GM21619 (cell line): ENCODE results near the gene CAPN7.
A peak's percentile ranks its signal among the peaks of the same experiment; 100 is the strongest.
"Not testable (repeated sequence)": the region's sequence is repeated elsewhere in the genome, so short reads cannot be mapped to it uniquely, and the experiment has no call there.

Experiments used
- ATAC-seq: cut with Tn5 transposase; IDR thresholded peaks from one replicate; pipeline ENCODE4 v1.9.1; 2021; ENCODE audit not compliant: unreplicated experiment

The CAPN7 gene

DNA sequence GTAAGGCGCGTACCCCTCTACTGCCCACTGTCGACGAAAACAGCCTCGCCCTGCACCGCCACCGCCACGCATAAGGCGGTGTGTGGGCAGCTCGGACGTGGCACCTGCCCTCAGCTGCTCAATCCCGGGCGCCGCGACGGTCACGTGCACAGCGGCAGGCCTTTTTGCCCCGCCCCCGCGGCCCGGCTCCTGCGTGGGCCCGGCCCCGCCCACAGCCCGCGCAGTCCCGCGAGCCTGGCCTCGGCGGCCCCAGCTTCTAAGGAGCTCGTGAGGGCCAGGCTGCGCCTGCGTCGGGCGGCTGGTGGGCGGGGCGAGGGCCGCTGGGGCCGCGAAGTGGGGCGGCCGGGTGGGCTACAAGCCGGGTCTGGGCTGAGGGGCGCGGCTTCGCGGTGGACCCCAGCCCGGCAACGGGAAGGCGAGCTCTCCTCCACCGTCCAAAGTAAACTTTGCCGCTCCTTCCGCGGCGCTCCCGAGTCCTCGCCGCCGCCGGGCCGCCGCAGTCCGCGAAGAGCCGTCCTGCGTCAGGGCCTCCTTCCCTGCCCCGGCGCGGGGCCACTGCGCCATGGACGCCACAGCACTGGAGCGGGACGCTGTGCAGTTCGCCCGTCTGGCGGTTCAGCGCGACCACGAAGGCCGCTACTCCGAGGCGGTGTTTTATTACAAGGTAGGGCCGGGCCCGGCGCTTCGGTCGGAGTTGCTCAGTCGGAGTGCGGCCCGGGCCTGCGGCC lies at the start of gene CAPN7:
Gene CAPN7 (plus strand): TSS at position 313 of the 728 bp plus-strand sequence. CDS start 250 bp downstream, at position 563.
- ATAC-seq, result peak; percentile 81

DNA sequence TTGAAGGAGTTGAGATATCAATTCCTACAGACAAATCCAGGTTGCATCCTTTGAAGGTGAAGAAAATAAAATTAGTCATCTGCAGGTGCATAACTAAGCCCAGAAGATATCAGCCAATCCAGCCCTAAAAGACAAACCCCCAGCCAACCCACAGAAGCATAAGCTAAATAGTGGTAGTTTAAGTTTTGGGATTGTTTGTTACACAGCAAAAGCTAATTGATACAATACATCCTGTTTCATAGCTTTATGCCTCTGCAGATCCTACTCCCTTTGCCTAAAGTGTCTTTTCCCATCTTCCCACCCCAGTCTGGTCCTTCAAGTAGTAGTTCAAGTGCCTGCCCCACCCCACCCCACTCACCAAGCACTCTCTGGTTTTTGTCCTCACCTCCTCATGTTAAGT lies 48.6 kb upstream of the CAPN7 start:
- no peak for ATAC-seq

DNA sequence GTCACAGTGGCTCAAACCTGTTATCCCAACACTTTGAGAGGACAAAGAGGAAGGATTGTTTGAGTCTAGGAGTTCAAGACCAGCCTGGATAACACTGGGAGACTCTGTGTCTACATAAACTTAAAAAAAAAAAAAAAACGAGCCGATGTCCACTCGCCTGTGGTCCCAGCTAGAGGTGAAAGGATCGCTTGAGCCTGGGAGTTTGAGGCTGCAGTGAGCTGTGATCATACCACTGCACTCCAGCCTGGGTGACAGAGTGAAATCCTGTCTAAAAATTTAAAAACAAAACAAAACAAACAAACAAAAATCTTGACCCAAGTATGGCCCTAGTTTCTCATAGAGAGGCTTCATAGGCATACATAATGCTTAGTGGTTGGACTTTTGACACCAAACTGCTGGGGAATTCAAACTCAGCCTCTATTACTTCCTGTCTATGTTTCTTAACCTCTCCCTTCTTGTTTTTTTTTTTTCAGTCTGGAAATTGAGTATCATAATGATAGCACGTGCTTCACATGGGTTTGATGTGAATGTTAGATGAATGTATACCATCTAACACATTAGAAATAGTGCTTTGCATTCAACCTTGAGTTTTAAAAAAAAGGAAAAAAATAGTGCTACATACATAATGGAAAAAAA lies 46.4 kb upstream of the CAPN7 start:
- no peak for ATAC-seq

DNA sequence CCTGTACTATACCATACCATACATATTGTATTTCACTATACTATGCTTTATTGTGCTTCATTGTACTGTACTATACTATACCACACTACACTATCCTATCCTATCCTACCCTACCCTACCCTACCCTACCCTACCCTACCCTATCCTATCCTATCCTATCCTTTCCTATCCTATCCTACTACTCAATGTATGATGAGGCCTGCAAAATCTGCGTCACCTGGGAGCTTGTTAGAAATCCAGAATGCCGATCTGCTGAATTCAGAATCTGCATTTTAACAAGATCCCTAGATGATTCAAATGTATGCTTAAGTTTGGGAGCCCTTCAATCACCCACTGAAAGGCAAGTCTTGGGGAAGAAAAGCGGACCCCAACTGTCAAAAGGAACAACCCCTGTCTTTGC lies 45.4 kb upstream of the CAPN7 start:
- ATAC-seq, result no peak

DNA sequence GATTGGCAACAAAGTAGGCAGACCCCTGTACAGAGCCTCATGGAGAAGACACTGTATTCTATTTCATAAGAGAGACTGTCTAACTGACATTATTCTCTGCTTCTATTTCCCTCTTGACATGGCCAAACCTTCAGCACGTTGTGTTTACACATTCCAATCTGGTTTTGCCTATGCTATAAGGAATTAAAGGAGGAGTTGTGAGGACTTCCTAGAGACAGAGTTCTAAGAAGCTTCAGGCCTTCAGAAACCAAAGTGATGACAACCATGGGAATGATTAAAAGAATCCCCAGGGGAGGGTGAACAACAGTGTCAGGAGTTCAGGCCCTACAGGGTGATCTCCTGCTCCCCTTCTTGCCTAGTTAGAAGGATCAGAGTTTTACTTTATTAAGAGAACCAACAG lies 44.9 kb upstream of the CAPN7 start:
- ATAC-seq, result no peak

DNA sequence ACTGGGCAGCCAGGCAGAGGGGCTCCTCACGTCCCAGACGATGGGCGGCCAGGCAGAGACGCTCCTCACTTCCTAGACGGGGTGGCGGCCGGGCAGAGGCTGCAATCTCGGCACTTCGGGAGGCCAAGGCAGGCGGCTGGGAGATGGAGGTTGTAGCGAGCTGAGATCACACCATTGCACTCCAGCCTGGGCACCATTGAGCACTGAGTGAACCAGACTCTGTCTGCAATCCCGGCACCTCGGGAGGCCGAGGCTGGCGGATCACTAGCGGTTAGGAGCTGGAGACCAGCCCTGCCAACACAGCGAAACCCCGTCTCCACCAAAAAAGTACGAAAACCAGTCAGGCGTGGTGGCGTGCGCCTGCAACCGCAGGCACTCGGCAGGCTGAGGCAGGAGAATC lies 42.4 kb upstream of the CAPN7 start:
- ATAC-seq, result not testable (repeated sequence)

DNA sequence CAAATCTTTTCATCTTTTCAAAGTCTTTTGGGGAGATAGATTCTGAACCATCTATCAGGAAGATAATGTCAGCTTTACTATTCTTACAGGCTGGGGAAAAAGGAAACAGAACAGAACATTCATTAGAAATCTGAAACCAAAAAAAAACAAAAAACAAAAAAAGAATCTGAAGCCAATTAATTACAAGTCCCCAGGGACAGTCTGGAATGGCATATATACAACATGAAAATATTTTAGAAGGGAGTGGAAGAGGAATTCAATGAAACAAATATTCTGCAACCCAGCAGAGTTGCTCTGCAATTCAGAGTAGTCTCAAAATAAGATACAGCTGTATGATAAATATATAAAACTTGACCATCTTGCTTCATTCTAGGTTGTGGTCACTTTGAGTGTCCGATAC lies 41.7 kb upstream of the CAPN7 start:
- ATAC-seq, result no peak

DNA sequence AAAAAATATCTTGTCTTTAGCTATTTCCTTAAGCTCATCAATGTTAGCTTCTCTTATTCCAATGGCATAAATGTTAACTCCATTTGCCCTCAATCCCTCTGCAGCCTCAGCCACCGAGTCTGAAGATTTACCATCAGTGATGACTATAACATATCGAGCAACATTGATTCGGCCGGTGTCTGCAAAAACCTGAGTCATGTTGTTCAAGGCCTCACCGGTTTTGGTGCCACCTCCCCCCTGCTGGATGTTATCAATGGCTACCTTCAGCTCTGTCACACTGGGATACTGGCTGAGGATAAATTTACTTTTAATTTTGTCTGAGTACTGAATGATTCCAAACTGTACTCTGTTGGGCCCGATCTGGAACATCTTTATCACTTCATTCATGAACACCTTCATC lies 41.0 kb upstream of the CAPN7 start:
- ATAC-seq, result no peak

DNA sequence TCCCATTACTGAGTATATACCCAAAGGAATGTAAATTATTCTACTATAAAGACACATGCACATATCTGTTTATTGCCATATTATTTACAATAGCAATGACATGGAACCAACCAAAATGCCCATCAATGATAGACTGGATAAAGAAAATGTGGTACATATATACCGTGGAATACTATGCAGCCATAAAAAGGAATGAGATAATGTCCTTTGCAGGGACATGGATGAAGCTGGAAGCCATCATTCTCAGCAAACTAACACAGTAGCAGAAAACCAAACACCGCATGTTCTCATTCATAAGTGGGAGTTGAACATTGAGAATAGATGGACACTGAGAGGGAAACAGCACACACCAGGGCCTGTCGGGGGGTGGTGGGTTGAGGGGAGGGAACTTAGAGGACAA lies 39.7 kb upstream of the CAPN7 start:
- ATAC-seq, result not testable (repeated sequence)

DNA sequence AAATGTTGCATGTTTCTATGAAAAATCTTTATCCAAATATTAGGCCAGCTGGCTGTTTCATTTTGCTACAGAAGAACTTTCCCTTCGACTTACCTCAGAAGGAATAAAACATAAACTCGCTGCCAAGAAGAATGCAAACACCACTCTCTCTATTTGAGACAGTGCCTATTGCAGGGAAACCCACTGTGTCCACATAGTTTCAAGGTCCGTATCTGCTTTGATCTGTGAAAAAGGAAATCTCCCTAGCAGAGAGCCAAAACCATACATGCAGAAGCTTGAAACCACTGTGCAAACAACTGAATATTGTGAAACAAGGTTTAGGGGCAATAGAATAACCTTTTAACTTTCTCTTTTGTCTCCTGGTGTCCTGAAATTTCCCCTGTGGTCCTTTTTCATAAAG lies 35.0 kb upstream of the CAPN7 start:
- ATAC-seq, result peak; percentile 89

DNA sequence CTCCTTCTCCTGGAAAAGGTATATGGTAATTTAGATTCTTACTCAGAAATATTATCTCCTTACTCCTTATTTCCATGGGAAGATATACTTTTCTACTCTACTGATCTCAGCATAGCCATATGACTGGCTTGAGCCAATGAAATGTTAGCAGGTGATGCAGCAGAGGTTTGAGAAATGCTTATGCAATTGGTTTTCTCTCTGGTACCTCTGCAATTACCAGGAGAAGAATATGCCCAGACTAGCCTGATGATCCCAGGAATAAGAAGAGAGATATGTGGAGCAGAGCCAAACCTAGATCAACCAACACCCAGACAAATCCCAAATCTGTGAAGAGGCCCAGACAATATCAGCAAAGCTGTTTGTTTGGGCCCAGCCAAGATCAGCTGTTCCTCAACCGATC lies 33.2 kb upstream of the CAPN7 start:
- no peak for ATAC-seq

DNA sequence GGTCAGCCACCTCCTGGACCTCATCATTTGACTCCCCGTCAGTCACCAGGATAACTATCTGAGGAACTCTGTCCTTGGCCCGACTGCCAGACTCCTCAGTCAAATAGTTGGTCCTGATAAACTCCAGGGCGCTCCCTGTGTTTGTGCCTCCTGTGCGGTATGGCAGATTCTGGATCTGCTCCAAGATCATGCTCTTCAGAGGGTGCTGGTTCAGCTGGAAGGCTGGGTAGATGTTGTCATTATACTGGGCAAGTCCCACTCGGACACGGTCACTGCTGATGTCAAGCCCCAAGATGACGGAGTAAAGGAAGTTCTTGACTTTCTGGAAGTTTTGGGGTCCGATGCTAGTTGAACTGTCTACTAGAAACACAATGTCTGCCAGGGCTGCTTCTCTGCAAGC lies 31.1 kb upstream of the CAPN7 start:
- no peak for ATAC-seq

DNA sequence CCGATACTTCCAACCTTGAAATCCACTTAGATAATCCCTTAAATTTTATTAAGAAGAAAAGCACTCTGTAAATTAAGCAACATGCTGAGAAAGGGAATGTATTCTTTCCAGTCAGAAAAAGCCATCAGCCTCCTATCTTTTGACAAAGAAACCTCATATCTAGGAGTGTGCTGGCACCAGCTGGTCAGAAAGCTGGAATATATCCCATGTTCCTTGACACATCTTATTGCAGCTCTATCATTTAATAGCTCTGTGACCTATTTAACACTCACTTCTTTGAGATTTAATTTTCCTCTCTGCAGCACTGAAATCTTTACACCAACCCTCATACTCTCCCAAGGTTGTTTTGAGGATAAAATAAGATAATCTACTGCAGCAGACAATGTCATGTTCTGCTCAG lies 30.4 kb upstream of the CAPN7 start:
- ATAC-seq, result no peak

DNA sequence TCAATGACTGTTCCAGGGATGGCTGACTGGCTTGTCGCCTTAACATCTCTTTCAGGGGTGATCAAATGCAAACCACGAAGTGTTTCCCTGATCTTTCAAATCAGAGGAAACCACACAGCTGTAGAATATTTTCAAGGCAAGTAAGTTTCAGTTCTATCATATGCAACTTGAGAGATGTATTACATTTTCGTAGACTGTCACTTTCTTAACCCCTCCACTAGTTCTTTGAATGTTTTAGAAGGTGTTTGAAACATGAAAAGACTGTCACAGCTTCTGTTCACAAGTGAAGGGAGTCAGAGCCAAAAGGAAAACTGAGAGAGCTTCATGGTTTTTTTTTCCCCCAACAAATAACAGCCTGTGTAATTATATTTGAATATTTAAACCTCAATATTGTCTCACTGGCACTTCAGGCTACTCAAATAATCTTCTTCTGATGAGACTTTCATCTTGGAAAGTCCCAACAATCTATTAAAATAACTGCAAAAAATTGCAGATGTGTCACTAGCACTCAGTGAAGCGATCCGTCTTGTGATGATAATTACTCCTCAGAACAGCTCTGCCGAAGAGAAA lies 25.9 kb upstream of the CAPN7 start:
- peak; percentile 70 for ATAC-seq

DNA sequence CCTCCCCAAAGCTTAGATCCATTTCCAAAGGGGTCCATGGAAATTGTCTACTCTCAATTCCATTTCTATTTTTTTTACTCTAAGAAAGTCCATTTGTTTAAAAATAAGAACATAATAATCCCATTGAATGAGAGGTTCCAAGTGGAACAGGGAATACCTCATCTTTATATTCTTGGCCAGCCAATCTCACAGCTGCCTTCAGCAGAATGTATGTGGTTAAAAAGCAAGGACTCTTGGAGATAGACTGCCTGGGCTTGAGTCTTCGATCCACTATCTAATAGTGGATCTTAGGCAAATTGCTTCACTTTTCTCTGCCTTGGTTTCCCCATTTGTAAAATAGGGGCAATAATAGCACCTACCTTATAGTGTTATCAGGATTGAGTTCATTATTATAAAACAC lies 24.5 kb upstream of the CAPN7 start:
- ATAC-seq, result no peak

DNA sequence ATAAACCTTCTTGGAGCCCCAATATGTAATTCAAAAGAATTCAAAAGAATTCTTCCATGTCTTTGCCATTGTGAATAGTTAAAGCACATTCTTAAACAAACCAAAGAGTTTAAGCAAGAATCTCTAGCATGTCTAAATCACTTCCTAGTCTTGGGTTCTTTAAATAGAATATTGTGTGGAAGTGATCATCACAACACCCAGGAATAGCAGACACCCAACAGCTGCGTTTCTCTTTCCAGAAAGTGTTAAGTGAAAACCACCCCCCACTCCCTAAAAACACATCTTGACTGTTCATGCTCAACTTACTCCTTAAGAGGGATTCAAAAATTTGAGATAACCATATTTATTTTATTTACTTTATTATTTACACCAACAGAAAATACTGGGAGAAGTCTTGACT lies 24.1 kb upstream of the CAPN7 start:
- no peak for ATAC-seq

DNA sequence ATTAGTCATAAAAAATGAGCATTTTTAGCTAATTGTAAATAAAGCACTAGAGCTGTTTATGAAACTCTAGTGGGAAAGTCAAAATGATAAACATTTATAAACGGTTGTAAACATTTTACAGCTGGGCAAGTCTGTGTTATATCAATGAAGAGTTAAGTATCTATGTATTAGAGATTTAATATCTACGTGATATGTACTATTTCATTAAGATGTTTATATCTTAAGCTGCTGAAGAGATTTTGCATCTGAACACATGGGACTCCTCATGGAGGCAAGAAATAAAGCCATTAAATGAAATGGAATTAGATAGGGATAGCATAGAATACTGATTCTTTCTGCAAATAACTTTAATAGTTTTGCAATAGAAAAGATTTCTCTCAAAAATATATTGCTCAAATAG lies 23.0 kb upstream of the CAPN7 start:
- no peak for ATAC-seq

DNA sequence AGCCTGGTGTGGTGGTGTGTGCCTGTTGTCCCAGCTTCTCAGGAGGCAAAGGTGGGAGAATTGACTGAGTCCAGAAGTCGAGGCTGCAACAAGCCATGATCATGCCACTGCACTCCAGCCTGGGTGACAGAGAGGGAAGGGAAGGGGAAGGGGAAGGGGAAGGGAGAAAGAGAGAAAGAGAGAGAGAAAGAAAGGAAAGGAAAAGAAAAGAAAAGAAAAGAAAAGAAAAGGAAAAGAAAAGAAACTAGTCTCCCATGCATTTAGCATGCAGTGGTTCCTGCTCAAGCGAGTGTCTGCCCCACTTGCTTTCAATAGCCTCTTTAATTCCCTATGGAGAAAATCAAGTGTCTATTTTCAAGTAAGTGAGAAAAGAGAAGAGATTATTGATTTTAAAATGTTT lies 20.6 kb upstream of the CAPN7 start:
- no peak for ATAC-seq

DNA sequence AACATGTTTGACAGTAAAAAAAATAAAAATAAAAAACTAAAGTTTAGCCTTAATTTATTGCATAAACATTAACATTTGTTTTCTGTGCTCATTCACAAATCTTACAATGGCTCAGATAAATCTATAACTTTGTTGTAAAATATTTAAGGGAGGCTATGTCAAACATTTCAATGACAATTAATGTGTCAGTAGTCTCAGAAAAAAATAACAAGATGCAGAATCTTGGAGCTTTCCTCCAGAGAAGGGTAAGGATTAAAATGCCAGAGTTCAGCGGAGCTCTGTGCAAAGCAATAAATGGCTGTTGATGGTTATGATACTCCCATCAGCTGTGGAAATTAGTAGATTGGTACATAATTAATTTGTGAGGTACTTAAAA lies 20.0 kb upstream of the CAPN7 start:
- ATAC-seq, result no peak

DNA sequence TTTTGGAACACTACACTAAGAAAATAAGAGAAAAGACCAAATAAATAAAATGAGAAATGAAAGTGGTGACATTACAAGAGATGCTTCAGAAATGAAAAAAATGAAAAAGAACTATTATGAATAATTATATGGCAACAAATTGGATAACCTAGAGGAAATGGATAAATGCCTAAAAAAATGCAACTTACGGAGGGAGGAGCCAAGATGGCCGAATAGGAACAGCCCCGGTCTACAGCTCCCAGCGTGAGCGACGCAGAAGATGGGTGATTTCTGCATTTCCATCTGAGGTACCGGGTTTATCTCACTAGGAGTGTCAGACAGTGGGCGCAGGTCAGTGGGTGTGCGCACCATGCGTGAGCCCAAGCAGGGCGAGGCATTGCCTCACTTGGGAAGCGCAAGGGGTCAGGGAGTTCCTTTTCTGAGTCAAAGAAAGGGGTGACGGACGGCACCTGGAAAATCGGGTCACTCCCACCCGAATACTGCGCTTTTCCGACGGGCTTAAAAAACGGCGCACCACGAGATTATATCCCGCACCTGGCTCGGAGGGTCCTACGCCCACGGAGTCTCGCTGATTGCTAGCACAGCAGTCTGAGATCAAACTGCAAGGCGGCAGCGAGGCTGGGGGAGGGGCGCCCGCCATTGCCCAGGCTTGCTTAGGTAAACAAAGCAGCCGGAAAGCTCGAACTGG lies 19.4 kb upstream of the CAPN7 start:
- ATAC-seq, result not testable (repeated sequence)

DNA sequence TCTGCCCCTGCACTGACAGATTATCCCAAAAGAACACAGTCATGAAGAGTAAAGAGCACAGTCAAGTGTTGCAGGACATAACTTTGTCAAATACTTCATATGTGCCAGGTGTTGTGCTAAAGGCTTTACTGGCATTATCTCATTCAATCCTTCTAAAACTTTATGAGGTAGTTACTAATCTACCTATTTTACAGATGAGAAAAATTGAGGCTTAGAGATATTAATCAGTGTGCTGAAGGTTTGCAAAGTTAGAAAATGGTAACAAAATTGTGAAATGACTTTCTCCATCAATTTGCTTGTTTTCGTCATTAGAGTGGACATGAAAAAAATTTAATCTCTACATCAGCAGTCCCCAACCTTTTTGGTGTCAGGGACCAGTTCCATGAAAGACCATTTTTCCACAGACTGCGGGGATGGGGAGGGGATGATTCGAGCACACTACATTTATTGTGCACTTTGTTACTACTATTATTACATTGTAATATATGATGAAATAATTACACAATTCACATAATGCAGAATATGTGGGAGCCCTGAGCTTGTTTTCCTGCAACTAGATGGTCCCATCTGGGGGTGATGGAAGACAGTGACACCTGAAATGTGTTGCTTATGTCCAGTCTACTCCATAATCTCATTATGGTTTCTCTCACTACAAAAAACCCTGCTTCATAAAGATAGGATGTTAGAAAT lies 8.6 kb upstream of the CAPN7 start:
- ATAC-seq, result no peak
